Neural progenitor cell (in vitro differentiated cells): ENCODE results near the gene XYLT1. TPM values are rescaled to one million over a fixed set of nuclear protein-coding genes. Genes with fewer than 3 reads are reported as not detected.

Source experiments
- DNase-seq: peaks from one replicate; pipeline ENCODE4 v3.0.0-alpha.2; 2016; ENCODE audit warnings: low spot score
- H2AFZ ChIP-seq: fragments of 200-600 bp; sonication (generic); replicated peaks from 2 replicates; pipeline ENCODE4 v1.6.1; 2016; ENCODE audit warnings: antibody characterized with exemption
- H3F3A ChIP-seq: fragments of 200-600 bp; sonication (generic); 2 replicates; pipeline ENCODE4 v1.6.1; 2016; ENCODE audit warnings: antibody characterized with exemption, low read depth
- H3K27ac ChIP-seq: fragments of 200-600 bp; sonication (generic); 2 replicates; pipeline ENCODE4 v1.5.1; 2016; ENCODE audit warnings: mild to moderate bottlenecking
- H3K27me3 ChIP-seq: fragments of 200-600 bp; sonication (generic); 2 replicates; pipeline ENCODE4 v1.6.1; 2016; ENCODE audit warnings: mild to moderate bottlenecking, moderate library complexity
- H3K36me3 ChIP-seq: fragments of 200-600 bp; sonication (generic); 2 replicates; pipeline ENCODE4 v1.5.1; 2016
- H3K4me1 ChIP-seq: fragments of 200-600 bp; sonication (generic); 2 replicates; pipeline ENCODE4 v1.6.1; 2016; ENCODE audit warnings: mixed run types
- H3K4me2 ChIP-seq: fragments of 200-600 bp; sonication (generic); 2 replicates; pipeline ENCODE4 v1.6.1; 2016
- H3K4me3 ChIP-seq: fragments of 200-600 bp; sonication (generic); 2 replicates; pipeline ENCODE4 v1.5.1; 2016
- H3K79me2 ChIP-seq: fragments of 200-600 bp; sonication (generic); 2 replicates; pipeline ENCODE4 v1.6.1; 2016; ENCODE audit warnings: low read depth
- H3K9ac ChIP-seq: fragments of 200-600 bp; sonication (generic); 2 replicates; pipeline ENCODE4 v1.6.1; 2016
- H3K9me3 ChIP-seq: fragments of 200-600 bp; sonication (generic); 2 replicates; pipeline ENCODE4 v1.5.1; 2016; ENCODE audit warnings: low read depth
- H4K20me1 ChIP-seq: fragments of 200-600 bp; sonication (generic); 2 replicates; pipeline ENCODE4 v1.6.1; 2016; ENCODE audit warnings: low read depth
- H3K27ac Mint-ChIP-seq: 3 replicates; pipeline ENCODE4 v1.8.0; 2021; ENCODE audit warnings: mixed read lengths
- H3K27me3 Mint-ChIP-seq: 2 replicates; pipeline ENCODE4 v1.8.0; 2022; ENCODE audit warnings: low read depth, mild to moderate bottlenecking, inconsistent platforms, moderate library complexity, mixed read lengths; ENCODE audit not compliant: insufficient read depth
- H3K36me3 Mint-ChIP-seq: 3 replicates; pipeline ENCODE4 v1.8.0; 2021; ENCODE audit warnings: mixed read lengths
- H3K4me1 Mint-ChIP-seq: 3 replicates; pipeline ENCODE4 v1.8.0; 2021; ENCODE audit warnings: mixed read lengths
- H3K4me3 Mint-ChIP-seq: 3 replicates; pipeline ENCODE4 v1.8.0; 2021; ENCODE audit warnings: mild to moderate bottlenecking, moderate library complexity, mixed read lengths
- H3K9me3 Mint-ChIP-seq: 3 replicates; pipeline ENCODE4 v1.8.0; 2020; ENCODE audit warnings: mixed read lengths
- EZH2 ChIP-seq: fragments of 200-600 bp; sonication (generic); IDR thresholded peaks from 2 replicates; pipeline ENCODE4 v1.6.1; 2017; ENCODE audit warnings: antibody characterized with exemption, mild to moderate bottlenecking, moderate library complexity
- EZH2phosphoT487 ChIP-seq: fragments of 200-600 bp; sonication (generic); IDR thresholded peaks from 2 replicates; pipeline ENCODE4 v1.6.1; 2017; ENCODE audit warnings: antibody characterized with exemption
- total RNA-seq: library from RNA; depleted of rRNA; stranded (reverse); fragments of >200 nt; gene quantifications from 2 replicates; pipeline ENCODE4 v1.2.3, GENCODE V29; 2015; ENCODE audit warnings: low replicate concordance
- TF ChIP-seq, protein P1 (sequence below): fragments of 200-600 bp; sonication (generic); IDR thresholded peaks from 2 replicates; pipeline ENCODE4 v1.5.1; 2017; ENCODE audit warnings: antibody characterized with exemption, mild to moderate bottlenecking

XYLT1 gene
- total RNA-seq, 1 donor from 2014 or later = 5.9 TPM

GRCh38 chr16:17366299-17366961, 104.3 kb downstream of the XYLT1 start:
- peaks cover 62% of the 10 kb centered on the region for H4K20me1 ChIP-seq
- Mint-ChIP-seq H3K9me3 (no peaks in the 10 kb centered on the region), H3K36me3 (no peaks in the 10 kb centered on the region), H3K4me3 (no peak overlapping the region), H3K4me1 (peaks cover 50% of the 10 kb centered on the region), H3K27me3 (peaks cover 6% of the 10 kb centered on the region), H3K27ac (no peak overlapping the region)
- H3K27me3 ChIP-seq = peaks cover 4% of the 10 kb centered on the region
- H3K9me3 ChIP-seq = no peaks in the 10 kb centered on the region
- H3K4me1 ChIP-seq = peaks cover 19% of the 10 kb centered on the region
- DNase-seq = no peak
- no peak overlapping the region for H2AFZ ChIP-seq
- no peaks in the 10 kb centered on the region for H3F3A ChIP-seq
- no peaks in the 10 kb centered on the region for H3K36me3 ChIP-seq
- no peak overlapping the region for H3K4me3 ChIP-seq
- H3K79me2 ChIP-seq = no peaks in the 10 kb centered on the region
- no peak overlapping the region for H3K4me2 ChIP-seq
- no peak for TF ChIP-seq EZH2
- TF ChIP-seq EZH2phosphoT487 = no peak
- TF ChIP-seq, protein P1, sequence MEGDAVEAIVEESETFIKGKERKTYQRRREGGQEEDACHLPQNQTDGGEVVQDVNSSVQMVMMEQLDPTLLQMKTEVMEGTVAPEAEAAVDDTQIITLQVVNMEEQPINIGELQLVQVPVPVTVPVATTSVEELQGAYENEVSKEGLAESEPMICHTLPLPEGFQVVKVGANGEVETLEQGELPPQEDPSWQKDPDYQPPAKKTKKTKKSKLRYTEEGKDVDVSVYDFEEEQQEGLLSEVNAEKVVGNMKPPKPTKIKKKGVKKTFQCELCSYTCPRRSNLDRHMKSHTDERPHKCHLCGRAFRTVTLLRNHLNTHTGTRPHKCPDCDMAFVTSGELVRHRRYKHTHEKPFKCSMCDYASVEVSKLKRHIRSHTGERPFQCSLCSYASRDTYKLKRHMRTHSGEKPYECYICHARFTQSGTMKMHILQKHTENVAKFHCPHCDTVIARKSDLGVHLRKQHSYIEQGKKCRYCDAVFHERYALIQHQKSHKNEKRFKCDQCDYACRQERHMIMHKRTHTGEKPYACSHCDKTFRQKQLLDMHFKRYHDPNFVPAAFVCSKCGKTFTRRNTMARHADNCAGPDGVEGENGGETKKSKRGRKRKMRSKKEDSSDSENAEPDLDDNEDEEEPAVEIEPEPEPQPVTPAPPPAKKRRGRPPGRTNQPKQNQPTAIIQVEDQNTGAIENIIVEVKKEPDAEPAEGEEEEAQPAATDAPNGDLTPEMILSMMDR = no peak
- H3K27ac ChIP-seq = no peak overlapping the region
- no peak overlapping the region for H3K9ac ChIP-seq

DNA sequence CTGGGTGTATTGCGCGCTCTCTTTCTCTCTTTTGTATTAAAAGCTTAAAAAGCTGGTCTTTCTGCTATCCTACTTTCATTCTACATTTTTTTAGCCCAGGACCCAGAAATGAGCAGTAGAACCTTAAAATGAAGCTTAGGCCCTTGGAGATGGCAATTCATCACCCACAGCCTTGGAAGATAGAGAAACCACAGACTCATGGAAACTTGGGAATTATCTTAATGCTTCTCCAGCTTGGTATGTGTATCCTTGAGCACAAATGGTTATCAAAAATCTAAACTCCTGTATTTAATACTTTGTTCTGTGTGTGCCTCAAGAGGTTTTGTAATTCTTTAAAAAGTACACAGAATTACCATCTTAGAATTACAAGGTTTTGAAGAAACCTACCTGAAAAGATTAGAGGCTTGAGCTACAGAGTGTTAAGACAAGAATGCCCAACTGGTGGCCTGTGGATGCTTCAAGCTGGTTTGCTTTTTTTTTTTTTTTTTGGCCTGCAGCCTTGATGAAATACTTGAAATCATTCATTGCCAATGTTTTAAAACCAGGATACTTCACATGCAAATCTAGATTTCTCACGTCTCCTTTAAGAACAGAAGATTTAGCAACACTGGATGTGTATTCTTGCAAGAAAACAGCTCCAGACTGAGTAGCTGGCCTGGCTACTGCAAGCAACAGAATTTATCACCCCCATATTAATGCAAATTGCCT, 105.0 kb downstream of the XYLT1 start:
- Histone ChIP-seq H3K27ac (no peak overlapping the region), H3K79me2 (no peaks in the 10 kb centered on the region), H4K20me1 (peaks cover 55% of the 10 kb centered on the region), H3K4me2 (no peak overlapping the region), H3F3A (no peaks in the 10 kb centered on the region), H3K9ac (no peak overlapping the region), H3K4me3 (no peak overlapping the region), H3K4me1 (peaks cover 22% of the 10 kb centered on the region), H3K36me3 (no peaks in the 10 kb centered on the region), H3K9me3 (no peaks in the 10 kb centered on the region), H3K27me3 (peaks cover 4% of the 10 kb centered on the region), H2AFZ (no peak overlapping the region)
- TF ChIP-seq EZH2 (no peak), EZH2phosphoT487 (no peak)
- TF ChIP-seq, protein P1 = no peak
- Mint-ChIP-seq H3K27me3 (peaks cover 6% of the 10 kb centered on the region), H3K4me3 (no peak overlapping the region), H3K27ac (no peak overlapping the region), H3K36me3 (no peaks in the 10 kb centered on the region), H3K4me1 (peaks cover 50% of the 10 kb centered on the region), H3K9me3 (no peaks in the 10 kb centered on the region)
- no peak for DNase-seq

DNA sequence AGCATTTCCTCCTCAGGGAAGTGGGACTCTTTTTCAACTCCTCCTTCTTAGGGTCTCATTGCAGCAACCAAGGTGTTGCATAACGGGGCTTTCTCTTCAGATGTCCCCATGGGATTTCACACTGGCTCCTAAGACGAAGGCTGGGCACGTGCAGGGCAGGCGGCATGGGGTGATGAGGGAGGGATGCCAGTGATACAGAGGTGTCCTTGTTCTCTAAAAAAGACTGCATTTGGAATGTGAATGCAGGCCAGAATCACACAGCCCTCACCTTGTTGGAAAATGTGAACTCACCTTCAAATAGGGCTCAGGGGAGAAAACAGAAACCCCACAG, 105.6 kb downstream of the XYLT1 start:
- H3K36me3 Mint-ChIP-seq = no peaks in the 10 kb centered on the region

More for the DNA sequence above, 105.6 kb downstream of the XYLT1 start:
- peaks cover 49% of the 10 kb centered on the region for H4K20me1 ChIP-seq
- H3K9ac ChIP-seq = no peak overlapping the region
- H3K4me2 ChIP-seq = no peak overlapping the region
- no peak for DNase-seq
- H3K27ac Mint-ChIP-seq = no peak overlapping the region
- H3F3A ChIP-seq = no peaks in the 10 kb centered on the region
- H3K4me3 Mint-ChIP-seq = no peak overlapping the region
- H3K27me3 Mint-ChIP-seq = peaks cover 3% of the 10 kb centered on the region
- H3K4me1 Mint-ChIP-seq = peaks cover 50% of the 10 kb centered on the region
- no peaks in the 10 kb centered on the region for H3K9me3 Mint-ChIP-seq
- H3K27me3 ChIP-seq = peaks cover 4% of the 10 kb centered on the region
- peaks cover 27% of the 10 kb centered on the region for H3K4me1 ChIP-seq
- no peaks in the 10 kb centered on the region for H3K9me3 ChIP-seq
- H3K27ac ChIP-seq = no peak overlapping the region
- H3K36me3 ChIP-seq = no peaks in the 10 kb centered on the region
- no peaks in the 10 kb centered on the region for H3K79me2 ChIP-seq
- H3K4me3 ChIP-seq = no peak overlapping the region
- H2AFZ ChIP-seq = no peak overlapping the region
- TF ChIP-seq, protein P1 = no peak
- TF ChIP-seq EZH2 (no peak), EZH2phosphoT487 (no peak)
